GM23248 (cell line): ENCODE results near the gene EFL1. TPM values are rescaled to one million over a fixed set of nuclear protein-coding genes. Genes with fewer than 3 reads are reported as not detected.

Experiments used
- DNase-seq: peaks from one replicate; pipeline ENCODE4 v3.0.0-alpha.2; 2015
- H2AFZ ChIP-seq: fragments of 200-600 bp; sonication (generic); 2 replicates; pipeline ENCODE4 v1.6.1; 2016; ENCODE audit warnings: antibody characterized with exemption
- H3F3A ChIP-seq: fragments of 200-600 bp; sonication (generic); 2 replicates; pipeline ENCODE4 v1.6.1; 2016; ENCODE audit warnings: mild to moderate bottlenecking, antibody characterized with exemption, mixed run types; ENCODE audit not compliant: insufficient read depth
- H3K27ac ChIP-seq: fragments of 200-600 bp; sonication (generic); 2 replicates; pipeline ENCODE4 v1.5.1; 2016; ENCODE audit warnings: mild to moderate bottlenecking
- H3K27me3 ChIP-seq: fragments of 200-600 bp; sonication (generic); replicated peaks from 2 replicates; pipeline ENCODE4 v1.6.1; 2016; ENCODE audit warnings: mild to moderate bottlenecking; ENCODE audit not compliant: insufficient read depth
- H3K36me3 ChIP-seq: fragments of 200-600 bp; sonication (generic); 2 replicates; pipeline ENCODE4 v1.6.1; 2016; ENCODE audit warnings: low read depth, mild to moderate bottlenecking
- H3K4me1 ChIP-seq: fragments of 200-600 bp; sonication (generic); 2 replicates; pipeline ENCODE4 v1.6.1; 2016; ENCODE audit warnings: mild to moderate bottlenecking; ENCODE audit not compliant: insufficient read depth
- H3K4me2 ChIP-seq: fragments of 200-600 bp; sonication (generic); one replicate; pipeline ENCODE4 v1.6.1; 2016; ENCODE audit warnings: mild to moderate bottlenecking; ENCODE audit not compliant: unreplicated experiment
- H3K4me3 ChIP-seq: fragments of 200-600 bp; sonication (generic); 2 replicates; pipeline ENCODE4 v1.5.1; 2016; ENCODE audit warnings: mild to moderate bottlenecking
- H3K79me2 ChIP-seq: fragments of 200-600 bp; sonication (generic); 2 replicates; pipeline ENCODE4 v1.6.1; 2016; ENCODE audit warnings: mild to moderate bottlenecking; ENCODE audit not compliant: insufficient read depth
- H3K9ac ChIP-seq: fragments of 200-600 bp; sonication (generic); 2 replicates; pipeline ENCODE4 v1.6.1; 2016; ENCODE audit warnings: mild to moderate bottlenecking
- H3K9me2 ChIP-seq: fragments of 200-600 bp; sonication (generic); 2 replicates; pipeline ENCODE4 v1.6.1; 2016; ENCODE audit warnings: mixed run types, mild to moderate bottlenecking, moderate library complexity; ENCODE audit not compliant: insufficient read depth
- H3K9me3 ChIP-seq: fragments of 200-600 bp; sonication (generic); one replicate; pipeline ENCODE4 v1.6.1; 2017; ENCODE audit warnings: low read depth
- H4K20me1 ChIP-seq: fragments of 200-600 bp; sonication (generic); 2 replicates; pipeline ENCODE4 v1.6.0; 2016; ENCODE audit not compliant: insufficient read depth
- EZH2 ChIP-seq: fragments of 200-600 bp; sonication (generic); IDR thresholded peaks from 2 replicates; pipeline ENCODE4 v1.6.1; 2018; ENCODE audit warnings: antibody characterized with exemption, mild to moderate bottlenecking; ENCODE audit not compliant: insufficient read depth, poor library complexity, severe bottlenecking
- EZH2phosphoT487 ChIP-seq: fragments of 200-600 bp; sonication (generic); IDR thresholded peaks from 2 replicates; pipeline ENCODE4 v1.6.1; 2018; ENCODE audit warnings: antibody characterized with exemption, moderate library complexity, mild to moderate bottlenecking, low read depth; ENCODE audit not compliant: insufficient read depth
- WGBS, 2 experiments: methylation state at CpG; one replicate each; pipeline ENCODE4 v1.1.6; 2015 to 2017; ENCODE audit warnings: low lambda C conversion rate in 2 of 2, low coverage in 1 of 2; ENCODE audit errors: missing lambda C conversion rate in 2 of 2; 5-methylcytosine and 5-hydroxymethylcytosine counted together
- in situ Hi-C: fragments of 300-500 bp; cut with MboI; formaldehyde crosslinking; loops from 2 replicates; pipeline ENCODE4 v1.15.0; 2020
- polyA plus RNA-seq: library from polyadenylated mRNA; unstranded; fragments of >200 nt; fragmentation: Nextera tagmentation; extraction: Ambion mirVana; gene quantifications from 2 replicates; pipeline ENCODE4 v1.2.1, GENCODE V29; 2016
- total RNA-seq: library from RNA; depleted of rRNA; stranded (reverse); fragments of >200 nt; shearing (Covaris generic); gene quantifications from 2 replicates; pipeline ENCODE4 v1.2.3, GENCODE V29; 2014

Gene EFL1
- total and polyA plus RNA-seq, 2 experiments from 2014 or later, result 21.8 to 28.4 TPM

- Histone ChIP-seq H2AFZ (no peak overlapping the region), H3K79me2 (no peaks in the 10 kb centered on the region), H4K20me1 (no peaks in the 10 kb centered on the region), H3K9me2 (no peaks in the 10 kb centered on the region), H3K4me3 (no peak overlapping the region), H3K27me3 (no peaks in the 10 kb centered on the region; the same call in 1 of the 2 replicates), H3K4me2 (no peak overlapping the region), H3K27ac (peak overlapping the region; percentile 35; the same call in 1 of the 2 replicates), H3F3A (no peaks in the 10 kb centered on the region), H3K9ac (no peak overlapping the region), H3K9me3 (no peaks in the 10 kb centered on the region), H3K36me3 (no peaks in the 10 kb centered on the region), H3K4me1 (no peaks in the 10 kb centered on the region)
- WGBS, 2 experiments, result 60 to 62% methylated on average over 5 of the region's 5 CpGs
- no peak for TF ChIP-seq EZH2
- no peak for TF ChIP-seq EZH2phosphoT487
- in situ Hi-C loops, result no loop called here
- DNase-seq, result no peak
Measured at GRCh38 chr15:82093325-82093724, 169.2 kb downstream of the EFL1 start.

- H3K9me2 ChIP-seq, result no peaks in the 10 kb centered on the region
- no peaks in the 10 kb centered on the region for H3K4me1 ChIP-seq
- no peaks in the 10 kb centered on the region for H3F3A ChIP-seq
- H2AFZ ChIP-seq, result no peak overlapping the region
- WGBS, 2 experiments, result 70 to 81% methylated on average over 3 of the region's 3 CpGs
- no peak overlapping the region for H3K4me2 ChIP-seq
- in situ Hi-C loops, result no loop called here
- TF ChIP-seq EZH2phosphoT487 (no peak), EZH2 (no peak)
- DNase-seq, result peak; percentile 11
- no peaks in the 10 kb centered on the region for H3K9me3 ChIP-seq
- H3K36me3 ChIP-seq, result no peaks in the 10 kb centered on the region
- no peak overlapping the region for H3K27ac ChIP-seq
- no peaks in the 10 kb centered on the region for H4K20me1 ChIP-seq
- no peak overlapping the region for H3K4me3 ChIP-seq
- H3K79me2 ChIP-seq, result no peaks in the 10 kb centered on the region
- no peak overlapping the region for H3K9ac ChIP-seq
- H3K27me3 ChIP-seq, result no peaks in the 10 kb centered on the region; the same call in 1 of the 2 replicates
Measured at GRCh38 chr15:82091636-82092140, 170.8 kb downstream of the EFL1 start.

- no peak for DNase-seq
- H3K9me2 ChIP-seq, result no peaks in the 10 kb centered on the region
- in situ Hi-C loops, result no loop called here
- no peak overlapping the region for H2AFZ ChIP-seq
- H3F3A ChIP-seq, result 0 out of 2 replicates have a peak, but pooled peaks cover 3% of the 10 kb centered on the region
- H3K4me1 ChIP-seq, result peaks cover 8% of the 10 kb centered on the region
- H4K20me1 ChIP-seq, result no peaks in the 10 kb centered on the region
- 78 to 80% methylated on average over 14 to 16 of the region's 16 CpGs for WGBS, 2 experiments
- TF ChIP-seq EZH2phosphoT487, result no peak
- no peak for TF ChIP-seq EZH2
- no peaks in the 10 kb centered on the region; the same call in 1 of the 2 replicates for H3K27me3 ChIP-seq
- no peak overlapping the region for H3K4me3 ChIP-seq
- H3K9me3 ChIP-seq, result no peaks in the 10 kb centered on the region
- H3K36me3 ChIP-seq, result no peaks in the 10 kb centered on the region
- H3K9ac ChIP-seq, result no peak overlapping the region
- H3K4me2 ChIP-seq, result no peak overlapping the region
- H3K27ac ChIP-seq, result no peak overlapping the region
- H3K79me2 ChIP-seq, result no peaks in the 10 kb centered on the region
Measured at GRCh38 chr15:82086243-82086995, 176.1 kb downstream of the EFL1 start.

GRCh38 chr15:82081914-82082762, 180.4 kb downstream of the EFL1 start:
- Histone ChIP-seq H3K36me3 (no peaks in the 10 kb centered on the region), H4K20me1 (no peaks in the 10 kb centered on the region), H3K27me3 (0 out of 2 replicates have a peak, but pooled peaks cover 5% of the 10 kb centered on the region), H3K4me2 (no peak overlapping the region), H3K9ac (peak overlapping the region; percentile 39), H3K9me3 (no peaks in the 10 kb centered on the region), H3K4me3 (no peak overlapping the region), H2AFZ (0 out of 2 replicates have a peak overlapping the region, but pooled peaks have one; percentile 15), H3K79me2 (no peaks in the 10 kb centered on the region), H3K4me1 (peaks cover 8% of the 10 kb centered on the region), H3K27ac (peak overlapping the region; percentile 60), H3F3A (0 out of 2 replicates have a peak, but pooled peaks cover 3% of the 10 kb centered on the region), H3K9me2 (no peaks in the 10 kb centered on the region)
- no peak for TF ChIP-seq EZH2phosphoT487
- no peak for TF ChIP-seq EZH2
- in situ Hi-C loops, result no loop called here
- 51 to 58% methylated on average over 14 of the region's 14 CpGs for WGBS, 2 experiments
- peak; percentile 93 for DNase-seq
